Endodermal cell (in vitro differentiated cells): ENCODE data around the gene NPAS1. TPM values are rescaled to one million over a fixed set of nuclear protein-coding genes. Genes with fewer than 3 reads are reported as not detected.

Source experiments
- DNase-seq: peaks from one replicate; pipeline ENCODE4 v3.0.0-alpha.2; 2017
- H3K27ac ChIP-seq: 2 replicates; pipeline ENCODE4 v1.5.1; 2013; ENCODE audit warnings: mild to moderate bottlenecking, low read depth, low read length, moderate library complexity
- H3K27me3 ChIP-seq: 2 replicates; pipeline ENCODE4 v1.6.1; 2013; ENCODE audit warnings: mild to moderate bottlenecking, low read length, moderate library complexity; ENCODE audit not compliant: insufficient read depth, control insufficient read depth, poor library complexity, severe bottlenecking
- H3K36me3 ChIP-seq: 2 replicates; pipeline ENCODE4 v1.7.0; 2013; ENCODE audit warnings: mild to moderate bottlenecking, low read length, moderate library complexity; ENCODE audit not compliant: control insufficient read depth, insufficient read depth
- H3K4me1 ChIP-seq: one replicate; pipeline ENCODE4 v1.7.0; 2013; ENCODE audit warnings: low read length; ENCODE audit not compliant: control insufficient read depth, insufficient read depth
- H3K4me3 ChIP-seq: 2 replicates; pipeline ENCODE4 v1.5.1; 2013; ENCODE audit warnings: mild to moderate bottlenecking, low read length, moderate library complexity
- H3K9ac ChIP-seq: 2 replicates; pipeline ENCODE4 v1.6.1; 2013; ENCODE audit warnings: mild to moderate bottlenecking, low read length, moderate library complexity; ENCODE audit not compliant: poor library complexity, severe bottlenecking; ENCODE audit errors: extremely low read depth
- H3K9me3 ChIP-seq: 2 replicates; pipeline ENCODE4 v1.6.1; 2013; ENCODE audit warnings: mild to moderate bottlenecking, low read length, moderate library complexity; ENCODE audit not compliant: control insufficient read depth
- H3K27ac Mint-ChIP-seq: 2 replicates; pipeline ENCODE4 v1.8.0; 2020; ENCODE audit warnings: mixed read lengths
- H3K27me3 Mint-ChIP-seq: 2 replicates; pipeline ENCODE4 v1.8.0; 2021; ENCODE audit warnings: mild to moderate bottlenecking, mixed read lengths; ENCODE audit not compliant: insufficient read depth
- H3K36me3 Mint-ChIP-seq: 2 replicates; pipeline ENCODE4 v1.8.0; 2020; ENCODE audit warnings: low read depth, mixed read lengths
- H3K4me1 Mint-ChIP-seq: 2 replicates; pipeline ENCODE4 v1.8.0; 2020; ENCODE audit warnings: mixed read lengths
- H3K4me3 Mint-ChIP-seq: 2 replicates; pipeline ENCODE4 v1.8.0; 2020; ENCODE audit warnings: mild to moderate bottlenecking, moderate library complexity, mixed read lengths
- H3K9me3 Mint-ChIP-seq: 2 replicates; pipeline ENCODE4 v1.8.0; 2020; ENCODE audit warnings: mild to moderate bottlenecking, mixed read lengths
- CTCF ChIP-seq: fragments of 200-600 bp; sonication (generic); conservative IDR thresholded peaks from 2 replicates; pipeline ENCODE4 v1.5.0; 2021; ENCODE audit warnings: antibody characterized with exemption, mild to moderate bottlenecking
- WGBS, 2 experiments: methylation state at CpG; one replicate each; pipeline versions ENCODE4 v1.1.5 to v1.1.7; 2013; ENCODE audit warnings: missing lambda C conversion rate in 2 of 2, mixed read lengths in 1 of 2; ENCODE audit not compliant: insufficient coverage in 1 of 2, insufficient read length in 1 of 2; 5-methylcytosine and 5-hydroxymethylcytosine counted together
- total RNA-seq, 2 donors: library from RNA; stranded (reverse); fragmentation: NEBNext Ultra II Directional in 1 of 2; extraction: Animal tissue kit (Norgen Biotek cat#: 25700) in 1 of 2; gene quantifications; 2 replicates in 1 of 2; 3 replicates in 1 of 2; pipeline ENCODE4 v1.2.1, GENCODE V29; 2021

NPAS1 gene
- total RNA-seq, 2 donors from 2014 or later, result 6.9 to 8.7 TPM

- Histone ChIP-seq H3K9ac (peak overlapping the region; percentile 37), H3K9me3 (no peaks in the 10 kb centered on the region), H3K27ac (peak overlapping the region; percentile 84), H3K27me3 (no peaks in the 10 kb centered on the region), H3K4me1 (peaks cover 50% of the 10 kb centered on the region), H3K36me3 (no peaks in the 10 kb centered on the region), H3K4me3 (no peak overlapping the region)
- Mint-ChIP-seq H3K4me1 (peaks cover 56% of the 10 kb centered on the region), H3K27ac (peak overlapping the region; percentile 92), H3K36me3 (no peaks in the 10 kb centered on the region), H3K27me3 (peaks cover 1% of the 10 kb centered on the region), H3K4me3 (no peak overlapping the region), H3K9me3 (no peaks in the 10 kb centered on the region)
- peak; percentile 94 for DNase-seq
- no peak for TF ChIP-seq CTCF
- 31 to 32% methylated on average over 5 to 8 of the region's 8 CpGs for WGBS, 2 experiments
Measured at GRCh38 chr19:46976845-46977320, 42.8 kb upstream of the NPAS1 start.

GRCh38 chr19:46977548-46977947 lies 42.1 kb upstream of the NPAS1 start:
- Mint-ChIP-seq H3K4me1 (peaks cover 56% of the 10 kb centered on the region), H3K4me3 (no peak overlapping the region), H3K27me3 (peaks cover 1% of the 10 kb centered on the region), H3K36me3 (no peaks in the 10 kb centered on the region), H3K27ac (peak overlapping the region; percentile 41), H3K9me3 (no peaks in the 10 kb centered on the region)
- DNase-seq, result no peak
- Histone ChIP-seq H3K27ac (peak overlapping the region; percentile 3), H3K9me3 (no peaks in the 10 kb centered on the region), H3K9ac (no peak overlapping the region), H3K4me3 (no peak overlapping the region), H3K27me3 (no peaks in the 10 kb centered on the region), H3K4me1 (peaks cover 50% of the 10 kb centered on the region), H3K36me3 (no peaks in the 10 kb centered on the region)
- 88 to 96% methylated on average over 6 to 7 of the region's 7 CpGs for WGBS, 2 experiments
- no peak for TF ChIP-seq CTCF

GRCh38 chr19:46978171-46978869 lies 41.3 kb upstream of the NPAS1 start:
- DNase-seq, result no peak
- H3K4me1 Mint-ChIP-seq, result peaks cover 56% of the 10 kb centered on the region
- peak overlapping the region; percentile 41 for H3K27ac Mint-ChIP-seq
- no peaks in the 10 kb centered on the region for H3K9me3 ChIP-seq
- no peaks in the 10 kb centered on the region for H3K36me3 ChIP-seq
- H3K9ac ChIP-seq, result no peak overlapping the region
- no peak overlapping the region for H3K4me3 Mint-ChIP-seq
- H3K4me3 ChIP-seq, result no peak overlapping the region
- H3K27me3 ChIP-seq, result no peaks in the 10 kb centered on the region
- TF ChIP-seq CTCF, result no peak
- no peaks in the 10 kb centered on the region for H3K9me3 Mint-ChIP-seq
- H3K27me3 Mint-ChIP-seq, result peaks cover 1% of the 10 kb centered on the region
- H3K27ac ChIP-seq, result peak overlapping the region; percentile 3
- WGBS, 2 experiments, result 78 to 80% methylated on average over 3 to 4 of the region's 5 CpGs
- peaks cover 2% of the 10 kb centered on the region for H3K36me3 Mint-ChIP-seq
- H3K4me1 ChIP-seq, result peaks cover 50% of the 10 kb centered on the region
